GM12874 (cell line): ENCODE results near the gene CHI3L1.

Experiments
- CTCF ChIP-seq: IDR thresholded peaks from 2 replicates; pipeline ENCODE4 v1.5.1; 2011; ENCODE audit warnings: low read depth, mild to moderate bottlenecking, control low read depth, low read length, moderate library complexity; ENCODE audit not compliant: insufficient read depth

Gene CHI3L1

DNA sequence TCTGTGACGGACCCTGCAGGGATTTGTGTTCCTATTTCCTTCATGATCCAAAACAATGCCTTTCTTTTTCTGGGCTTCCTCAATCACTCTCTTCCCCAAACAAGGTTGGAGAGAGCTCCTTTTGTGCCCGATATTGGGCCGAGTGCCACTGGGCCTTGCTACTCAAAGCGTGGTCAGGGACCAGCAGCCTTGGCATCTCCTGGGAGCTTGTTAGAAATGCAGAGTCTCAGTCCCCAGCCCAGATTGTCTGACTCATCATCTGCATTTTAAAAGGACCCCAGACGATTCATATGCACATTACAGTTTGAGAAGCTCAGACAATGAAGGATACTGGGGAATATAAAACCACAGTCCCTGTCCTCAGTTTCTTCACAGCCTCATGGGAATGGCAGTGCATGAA lies 39.1 kb downstream of the CHI3L1 start:
- TF ChIP-seq CTCF, result no peak

DNA sequence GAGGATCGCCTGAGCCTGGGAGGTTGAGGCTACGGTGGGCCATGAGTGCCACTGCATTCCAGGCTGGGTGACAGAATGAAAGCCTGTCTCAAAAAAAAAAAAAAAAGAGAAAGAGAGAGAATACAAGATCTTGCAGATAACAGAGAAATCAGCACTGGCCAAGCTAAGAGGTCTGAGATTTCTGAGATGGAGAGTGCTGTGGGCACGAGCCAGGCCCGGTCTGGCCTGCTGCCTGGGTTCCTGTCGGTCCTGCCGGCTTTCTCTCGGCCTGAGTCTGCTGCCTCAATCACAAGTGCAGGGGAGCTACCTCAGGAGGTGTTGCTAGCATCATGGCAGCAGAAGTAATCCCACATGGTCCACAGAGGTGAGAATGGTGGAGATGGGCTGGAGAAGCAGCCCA lies 40.0 kb downstream of the CHI3L1 start:
- TF ChIP-seq CTCF, result no peak

DNA sequence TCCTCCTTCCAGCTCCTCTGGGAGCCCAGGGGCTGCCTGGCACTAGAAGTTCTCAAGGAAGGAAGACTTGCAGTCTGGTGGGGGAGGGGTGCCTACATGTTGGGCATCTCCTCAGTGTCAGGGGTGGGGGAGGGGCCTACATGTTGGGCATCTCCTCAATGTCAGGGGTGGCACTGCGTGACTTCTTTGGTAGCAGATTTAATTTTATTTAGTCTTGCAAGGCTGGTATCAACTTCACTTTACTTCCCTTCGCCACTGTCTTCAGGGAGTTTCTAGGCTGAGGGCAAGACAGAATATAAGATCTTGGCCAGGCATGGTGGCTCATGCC lies 40.5 kb downstream of the CHI3L1 start:
- TF ChIP-seq CTCF, result no peak

DNA sequence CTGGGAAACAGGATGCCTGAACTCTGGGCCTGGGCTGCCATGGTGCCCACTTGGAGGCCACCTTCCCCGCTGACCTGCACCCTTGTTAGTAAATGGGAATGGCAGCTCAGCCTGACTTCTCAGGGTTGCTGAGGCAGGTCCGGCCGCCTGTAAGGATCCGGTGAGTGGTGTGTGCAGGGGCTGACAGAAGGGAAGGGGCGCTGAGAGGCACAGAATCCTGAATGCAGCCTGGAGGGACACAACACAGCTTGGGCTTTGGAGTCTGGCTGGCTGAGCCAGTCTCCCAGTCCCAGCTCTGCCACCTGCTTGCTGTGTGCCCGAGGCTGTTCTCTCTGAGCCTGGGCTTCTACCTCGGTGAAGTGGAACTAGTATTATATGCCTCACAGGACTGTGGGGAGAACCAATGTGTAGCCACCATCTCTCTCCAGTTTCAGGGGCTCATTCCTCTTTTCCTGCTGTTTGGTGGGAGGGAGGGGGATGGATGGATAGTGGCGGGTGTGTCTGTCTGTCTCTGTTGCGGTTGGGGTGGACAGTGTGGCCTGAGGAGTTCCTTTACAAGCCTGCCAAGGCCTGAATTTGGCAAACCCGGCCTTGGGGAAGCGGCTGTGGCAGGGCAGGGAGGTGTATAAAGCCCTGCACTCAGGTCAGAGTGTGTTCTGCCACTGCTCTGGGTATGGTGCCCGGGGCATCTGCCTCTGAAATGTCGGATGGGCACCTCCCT lies 41.0 kb downstream of the CHI3L1 start:
- no peak for TF ChIP-seq CTCF

GRCh38 chr1:203144661-203145060 lies 41.8 kb downstream of the CHI3L1 start:
- TF ChIP-seq CTCF, result no peak

DNA sequence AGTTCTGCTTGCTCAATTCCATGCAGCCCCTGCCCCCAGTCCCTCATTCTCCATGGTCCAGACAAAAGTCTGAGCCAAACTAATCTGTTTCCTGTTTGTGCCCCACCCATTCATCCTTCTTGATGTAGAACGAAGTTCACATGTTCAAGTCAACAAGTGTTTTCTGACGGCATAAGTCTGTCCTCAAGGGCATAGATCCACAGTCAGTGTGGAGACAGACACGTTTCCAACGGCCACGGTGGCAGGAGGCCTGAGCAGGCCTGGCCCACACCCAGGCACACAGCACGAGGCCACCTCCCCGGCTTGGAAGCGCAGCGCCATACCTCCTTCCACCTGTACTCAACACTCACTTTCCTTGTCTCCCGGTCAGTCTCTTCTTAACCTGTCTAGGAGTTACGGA lies 42.9 kb downstream of the CHI3L1 start:
- no peak for TF ChIP-seq CTCF

GRCh38 chr1:203142684-203143408 lies 43.7 kb downstream of the CHI3L1 start:
- no peak for TF ChIP-seq CTCF
